Colonic mucosa (tissue), 4 donors: ENCODE results near the gene SLCO4A1. TPM values are rescaled to one million over a fixed set of nuclear protein-coding genes. Genes with fewer than 3 reads are reported as not detected.
A peak's percentile ranks its signal among the peaks of the same experiment; 100 is the strongest.

ENCODE experiments used
- DNase-seq: peaks from one replicate; pipeline ENCODE4 v3.0.0-alpha.2; 2020
- H3K27ac ChIP-seq: fragments of 200-600 bp; one replicate; pipeline ENCODE4 v1.8.0; 2021
- H3K27me3 ChIP-seq: fragments of 200-600 bp; one replicate; pipeline ENCODE4 v1.8.0; 2021
- H3K36me3 ChIP-seq: fragments of 200-600 bp; one replicate; pipeline ENCODE4 v1.8.0; 2021
- H3K4me1 ChIP-seq: fragments of 200-600 bp; one replicate; pipeline ENCODE4 v1.8.0; 2021; ENCODE audit warnings: mild to moderate bottlenecking
- H3K4me3 ChIP-seq: fragments of 200-600 bp; one replicate; pipeline ENCODE4 v1.8.0; 2021
- H3K9ac ChIP-seq, 2 donors: one replicate each; pipeline ENCODE4 v1.7.0; 2013; ENCODE audit warnings: control low read depth in 2 of 2, low read depth in 2 of 2, low read length in 2 of 2
- H3K9me3 ChIP-seq: fragments of 200-600 bp; one replicate; pipeline ENCODE4 v1.8.0; 2021
- CTCF ChIP-seq: fragments of 200-600 bp; IDR thresholded peaks from one replicate; pipeline ENCODE4 v1.8.0; 2022; ENCODE audit warnings: antibody characterized with exemption, mild to moderate bottlenecking
- intact Hi-C: fragments of 100-400 bp; cut with DNase I; formaldehyde crosslinking; loops from one replicate; pipeline ENCODE4 v1.14.1; 2022
- total RNA-seq, 2 donors: library from RNA; stranded (reverse); fragmentation: NEBNext Ultra II Directional in 1 of 2; extraction: Animal tissue kit (Norgen Biotek cat#: 25700) in 1 of 2; gene quantifications; one replicate each; pipeline ENCODE4 v1.2.1, GENCODE V29; 2021
- donor health status: healthy.
- donor health status: DM: no; HTN: no; CAD: no.
- donor health status: DM: no; HTN: no; CAD: no.

Gene SLCO4A1
- total RNA-seq, 2 donors from 2014 or later: 39.7 to 42.9 TPM

GRCh38 chr20:62621251-62622110, 20.8 kb upstream of the SLCO4A1 start:
- H3K9ac ChIP-seq: no peak overlapping the region
- H3K36me3 ChIP-seq: no peaks in the 10 kb centered on the region
- H3K4me3 ChIP-seq: no peak overlapping the region
- intact Hi-C loops: no loop called here
- TF ChIP-seq CTCF: no peak
- no peaks in the 10 kb centered on the region for H3K27me3 ChIP-seq
- no peak for DNase-seq
- peaks cover 19% of the 10 kb centered on the region for H3K4me1 ChIP-seq
- H3K9me3 ChIP-seq: no peaks in the 10 kb centered on the region
- no peak overlapping the region for H3K27ac ChIP-seq

- H3K4me3 ChIP-seq: no peak overlapping the region
- no peaks in the 10 kb centered on the region for H3K36me3 ChIP-seq
- H3K27me3 ChIP-seq: no peaks in the 10 kb centered on the region
- H3K27ac ChIP-seq: peak overlapping the region; percentile 98
- DNase-seq: no peak
- TF ChIP-seq CTCF: no peak
- no peaks in the 10 kb centered on the region for H3K9me3 ChIP-seq
- peak overlapping the region; percentile 71 to 87 for H3K9ac ChIP-seq
- intact Hi-C loops: no loop called here
- peaks cover 19% of the 10 kb centered on the region for H3K4me1 ChIP-seq
These were observed 20.0 kb upstream of the SLCO4A1 start for GRCh38 chr20:62622178-62622876.

DNA sequence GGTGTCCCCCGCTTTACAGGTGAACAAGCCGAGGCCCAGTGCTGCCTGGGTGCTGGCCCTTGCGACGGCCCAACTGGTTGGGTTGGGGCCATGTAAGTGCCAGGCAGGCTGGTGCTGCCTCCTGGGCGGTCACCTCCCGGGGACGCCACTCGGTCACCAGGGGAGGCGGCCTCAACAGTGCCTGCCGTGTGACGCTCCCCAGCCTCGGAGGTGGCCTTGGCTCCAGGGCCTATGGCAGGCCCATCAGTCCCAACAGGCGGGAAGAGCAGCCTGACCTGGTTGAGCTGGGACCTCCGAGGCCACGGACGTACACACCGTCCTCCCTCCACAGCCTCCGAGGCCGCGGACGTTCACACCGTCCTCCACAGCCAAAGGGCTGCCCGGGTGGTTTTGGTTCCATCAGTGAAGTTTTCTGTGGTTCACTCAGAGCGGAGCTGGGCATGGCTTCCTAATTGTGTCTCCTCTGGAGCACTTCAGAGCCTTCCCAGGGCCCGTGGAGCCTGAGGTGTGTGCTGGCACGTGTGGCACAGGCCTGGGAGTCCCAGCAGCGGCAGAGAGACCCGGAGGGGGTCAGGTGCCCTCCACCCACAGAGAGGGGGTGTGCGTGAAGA, 19.3 kb upstream of the SLCO4A1 start:
- Histone ChIP-seq H3K27ac (peak overlapping the region; percentile 98), H3K36me3 (no peaks in the 10 kb centered on the region), H3K27me3 (no peaks in the 10 kb centered on the region), H3K4me1 (peaks cover 19% of the 10 kb centered on the region), H3K9me3 (no peaks in the 10 kb centered on the region), H3K9ac (peak overlapping the region; percentile 71 to 87), H3K4me3 (no peak overlapping the region)
- TF ChIP-seq CTCF: no peak
- no peak for DNase-seq
- intact Hi-C loops: no loop called here

GRCh38 chr20:62623488-62624324, 18.6 kb upstream of the SLCO4A1 start:
- DNase-seq: peak; percentile 97
- intact Hi-C loops: no loop called here
- Histone ChIP-seq H3K9me3 (no peaks in the 10 kb centered on the region), H3K27ac (peak overlapping the region; percentile 98), H3K9ac (peak overlapping the region; percentile 71 to 87), H3K27me3 (no peaks in the 10 kb centered on the region), H3K4me1 (peaks cover 19% of the 10 kb centered on the region), H3K4me3 (peak overlapping the region; percentile 1), H3K36me3 (no peaks in the 10 kb centered on the region)
- no peak for TF ChIP-seq CTCF

DNA sequence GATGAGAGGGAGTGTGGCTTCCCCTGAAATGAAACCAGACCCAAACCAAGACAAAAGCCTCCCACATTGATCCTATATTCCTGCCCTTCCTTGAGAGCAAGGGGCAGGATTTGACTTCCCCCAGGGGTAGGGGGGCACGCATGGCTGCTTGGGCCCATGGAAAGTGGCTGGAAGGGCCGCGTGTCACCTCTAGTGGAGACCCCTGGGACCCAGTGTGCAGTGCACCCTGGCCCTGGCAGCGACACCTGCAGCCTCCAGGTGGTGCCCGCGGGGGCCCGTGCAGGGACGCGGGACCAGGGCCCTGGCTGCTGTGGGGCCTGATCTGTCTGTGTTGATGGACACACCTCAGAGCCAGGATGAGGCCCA, 18.0 kb upstream of the SLCO4A1 start:
- H3K9ac ChIP-seq: peak overlapping the region; percentile 71 to 87
- peak overlapping the region; percentile 1 for H3K4me3 ChIP-seq
- H3K36me3 ChIP-seq: no peaks in the 10 kb centered on the region
- intact Hi-C loops: no loop called here
- peaks cover 19% of the 10 kb centered on the region for H3K4me1 ChIP-seq
- no peak for DNase-seq
- H3K27me3 ChIP-seq: no peaks in the 10 kb centered on the region
- no peaks in the 10 kb centered on the region for H3K9me3 ChIP-seq
- peak; percentile 53 for TF ChIP-seq CTCF
- H3K27ac ChIP-seq: peak overlapping the region; percentile 98
